Panc1 (cell line): Measurements from ENCODE around the gene ELF4. TPM values are rescaled to one million over a fixed set of nuclear protein-coding genes. Genes with fewer than 3 reads are reported as not detected.

Source experiments
- ATAC-seq: fragments of 200-7000 bp; cut with Tn5 transposase; 2 replicates; pipeline ENCODE4 v1.9.1; 2020; ENCODE audit warnings: mild to moderate bottlenecking, moderate library complexity
- BruUV-seq: library from RNA; stranded (reverse); fragments of 400-500 nt; replicated peaks from 2 replicates; lab custom pipeline; 2021; lab: Mats Ljungman, UMichigan
- CTCF ChIA-PET: fragments of 300-600 bp; sonication (Branson Sonifier 250); formaldehyde crosslinking; loops from one replicate; lab custom pipeline; 2022; ENCODE audit warnings: antibody characterized with exemption; lab: Charles Lee
- POLR2A ChIA-PET: fragments of 300-600 bp; sonication (Branson Sonifier 250); formaldehyde crosslinking; loops from one replicate; lab custom pipeline; 2022; ENCODE audit warnings: antibody characterized with exemption; lab: Charles Lee
- DNase-seq: peaks from one replicate; pipeline ENCODE4 v3.0.0-alpha.2; 2010; ENCODE audit warnings: low read depth, low spot score
- H3K27ac ChIP-seq: 2 replicates; pipeline ENCODE4 v1.5.1; 2011; ENCODE audit warnings: mild to moderate bottlenecking, low read length, inconsistent platforms
- H3K27me3 ChIP-seq: fragments of 200-500 bp; sonication (Bioruptor generic); 2 replicates; pipeline ENCODE4 v1.6.0; 2014; ENCODE audit warnings: low read length, inconsistent platforms; ENCODE audit not compliant: control insufficient read depth, insufficient read depth
- H3K36me3 ChIP-seq: fragments of 200-500 bp; sonication (Bioruptor generic); 2 replicates; pipeline ENCODE4 v1.5.1; 2014; ENCODE audit warnings: inconsistent platforms, mild to moderate bottlenecking, low read length, moderate library complexity; ENCODE audit not compliant: control insufficient read depth, insufficient read depth
- H3K4me1 ChIP-seq: 2 replicates; pipeline ENCODE4 v1.5.1; 2011; ENCODE audit warnings: inconsistent platforms, mild to moderate bottlenecking, low read length, moderate library complexity; ENCODE audit not compliant: control insufficient read depth, insufficient read depth
- H3K4me3 ChIP-seq, 2 experiments: 2 replicates each; pipeline ENCODE4 v1.5.1; 2011 to 2012; ENCODE audit warnings: low read depth in 2 of 2, low read length in 2 of 2, mild to moderate bottlenecking in 2 of 2, inconsistent platforms in 1 of 2, moderate library complexity in 1 of 2
- H3K9me3 ChIP-seq: fragments of 200-500 bp; sonication (Bioruptor generic); 2 replicates; pipeline ENCODE4 v1.5.1; 2014; ENCODE audit warnings: low read depth, mild to moderate bottlenecking, inconsistent platforms, low read length, moderate library complexity; ENCODE audit not compliant: control insufficient read depth, insufficient read depth
- POLR2AphosphoS5 ChIP-seq: IDR thresholded peaks from 2 replicates; pipeline ENCODE4 v1.6.1; 2012; ENCODE audit warnings: mild to moderate bottlenecking, low read depth, low read length, moderate library complexity
- SIN3A ChIP-seq: IDR thresholded peaks from 2 replicates; pipeline ENCODE4 v1.6.1; 2012; ENCODE audit warnings: low read depth, mild to moderate bottlenecking, low read length, moderate library complexity, borderline replicate concordance; ENCODE audit not compliant: insufficient read depth
- TCF7L2 ChIP-seq: IDR thresholded peaks from 2 replicates; pipeline ENCODE4 v1.6.1; 2011; ENCODE audit warnings: mild to moderate bottlenecking, low read depth, low read length, inconsistent platforms
- in situ Hi-C: cut with HindIII; loops from 2 replicates; pipeline ENCODE4 v1.10.0; 2016; ENCODE audit warnings: low sequenced_read_pairs, low pct_unique_long_range_greater_than_20kb
- intact Hi-C: fragments of 100-400 bp; cut with micrococcal nuclease; formaldehyde crosslinking; loops from one replicate; pipeline ENCODE4 v1.10.0; 2022; ENCODE audit not compliant: unreplicated experiment
- total RNA-seq: library from RNA; stranded (reverse); gene quantifications from one replicate; pipeline ENCODE4 v1.2.1, GENCODE V29; 2021; ENCODE audit not compliant: unreplicated experiment
- TF ChIP-seq, protein P1 (sequence below): fragments of 450-650 bp; IDR thresholded peaks from 2 replicates; pipeline ENCODE4 v1.5.1; 2017; ENCODE audit warnings: mild to moderate bottlenecking
- TF ChIP-seq, protein P2 (sequence below), 2 experiments: IDR thresholded peaks; 2 replicates each; pipeline ENCODE4 v1.6.1; 2011 to 2012; ENCODE audit warnings: low read depth in 2 of 2, control low read depth in 1 of 2, low read length in 1 of 2, mild to moderate bottlenecking in 1 of 2, moderate library complexity in 1 of 2; ENCODE audit not compliant: insufficient read depth in 1 of 2

The ELF4 gene
- total RNA-seq, 1 experiment from 2014 or later, result 48.0 TPM

DNA sequence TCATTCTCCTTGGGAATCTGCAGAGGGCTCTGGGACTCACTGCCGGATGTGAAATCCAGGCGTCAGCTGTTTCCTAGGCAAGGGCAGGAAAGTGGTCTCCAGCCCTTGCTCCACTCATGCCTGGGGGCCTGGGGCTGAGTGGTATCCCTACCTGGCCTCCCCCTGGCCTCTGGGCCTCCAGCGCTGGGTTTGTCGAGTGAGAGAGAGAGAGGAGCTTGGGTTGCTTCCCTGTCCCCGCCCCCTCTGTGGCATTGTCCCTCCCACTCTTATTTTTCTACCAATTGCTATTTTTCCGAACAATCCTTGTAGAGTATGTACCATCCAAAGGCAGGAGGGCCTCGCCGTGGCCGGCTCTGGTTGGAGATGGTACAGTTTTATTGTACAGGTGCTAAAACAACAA lies 53.1 kb downstream of the ELF4 start:
- DNase-seq (no peak), ATAC-seq (no peak)
- H3K36me3 ChIP-seq, result peaks cover 11% of the 10 kb centered on the region
- H3K4me3 ChIP-seq, result no peak overlapping the region
- no peak overlapping the region for H3K27ac ChIP-seq
- TF ChIP-seq SIN3A, result no peak
- TF ChIP-seq POLR2AphosphoS5, result no peak
- TF ChIP-seq TCF7L2, result no peak
- TF ChIP-seq, protein P1, sequence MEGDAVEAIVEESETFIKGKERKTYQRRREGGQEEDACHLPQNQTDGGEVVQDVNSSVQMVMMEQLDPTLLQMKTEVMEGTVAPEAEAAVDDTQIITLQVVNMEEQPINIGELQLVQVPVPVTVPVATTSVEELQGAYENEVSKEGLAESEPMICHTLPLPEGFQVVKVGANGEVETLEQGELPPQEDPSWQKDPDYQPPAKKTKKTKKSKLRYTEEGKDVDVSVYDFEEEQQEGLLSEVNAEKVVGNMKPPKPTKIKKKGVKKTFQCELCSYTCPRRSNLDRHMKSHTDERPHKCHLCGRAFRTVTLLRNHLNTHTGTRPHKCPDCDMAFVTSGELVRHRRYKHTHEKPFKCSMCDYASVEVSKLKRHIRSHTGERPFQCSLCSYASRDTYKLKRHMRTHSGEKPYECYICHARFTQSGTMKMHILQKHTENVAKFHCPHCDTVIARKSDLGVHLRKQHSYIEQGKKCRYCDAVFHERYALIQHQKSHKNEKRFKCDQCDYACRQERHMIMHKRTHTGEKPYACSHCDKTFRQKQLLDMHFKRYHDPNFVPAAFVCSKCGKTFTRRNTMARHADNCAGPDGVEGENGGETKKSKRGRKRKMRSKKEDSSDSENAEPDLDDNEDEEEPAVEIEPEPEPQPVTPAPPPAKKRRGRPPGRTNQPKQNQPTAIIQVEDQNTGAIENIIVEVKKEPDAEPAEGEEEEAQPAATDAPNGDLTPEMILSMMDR, result no peak
- TF ChIP-seq, protein P2, sequence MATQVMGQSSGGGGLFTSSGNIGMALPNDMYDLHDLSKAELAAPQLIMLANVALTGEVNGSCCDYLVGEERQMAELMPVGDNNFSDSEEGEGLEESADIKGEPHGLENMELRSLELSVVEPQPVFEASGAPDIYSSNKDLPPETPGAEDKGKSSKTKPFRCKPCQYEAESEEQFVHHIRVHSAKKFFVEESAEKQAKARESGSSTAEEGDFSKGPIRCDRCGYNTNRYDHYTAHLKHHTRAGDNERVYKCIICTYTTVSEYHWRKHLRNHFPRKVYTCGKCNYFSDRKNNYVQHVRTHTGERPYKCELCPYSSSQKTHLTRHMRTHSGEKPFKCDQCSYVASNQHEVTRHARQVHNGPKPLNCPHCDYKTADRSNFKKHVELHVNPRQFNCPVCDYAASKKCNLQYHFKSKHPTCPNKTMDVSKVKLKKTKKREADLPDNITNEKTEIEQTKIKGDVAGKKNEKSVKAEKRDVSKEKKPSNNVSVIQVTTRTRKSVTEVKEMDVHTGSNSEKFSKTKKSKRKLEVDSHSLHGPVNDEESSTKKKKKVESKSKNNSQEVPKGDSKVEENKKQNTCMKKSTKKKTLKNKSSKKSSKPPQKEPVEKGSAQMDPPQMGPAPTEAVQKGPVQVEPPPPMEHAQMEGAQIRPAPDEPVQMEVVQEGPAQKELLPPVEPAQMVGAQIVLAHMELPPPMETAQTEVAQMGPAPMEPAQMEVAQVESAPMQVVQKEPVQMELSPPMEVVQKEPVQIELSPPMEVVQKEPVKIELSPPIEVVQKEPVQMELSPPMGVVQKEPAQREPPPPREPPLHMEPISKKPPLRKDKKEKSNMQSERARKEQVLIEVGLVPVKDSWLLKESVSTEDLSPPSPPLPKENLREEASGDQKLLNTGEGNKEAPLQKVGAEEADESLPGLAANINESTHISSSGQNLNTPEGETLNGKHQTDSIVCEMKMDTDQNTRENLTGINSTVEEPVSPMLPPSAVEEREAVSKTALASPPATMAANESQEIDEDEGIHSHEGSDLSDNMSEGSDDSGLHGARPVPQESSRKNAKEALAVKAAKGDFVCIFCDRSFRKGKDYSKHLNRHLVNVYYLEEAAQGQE (IDR thresholded peaks at IDR 0.05; ENCODE audit: insufficient read depth in 1 of 2, low read depth in 2 of 2, low read length in 1 of 2), result no peak
- ChIA-PET CTCF (no interaction called here), POLR2A (no interaction called here)
- peaks cover 4% of the 10 kb centered on the region; the same call in 1 of the 2 replicates for H3K4me1 ChIP-seq
- no peaks in the 10 kb centered on the region for H3K9me3 ChIP-seq
- in situ Hi-C loops (no loop called here), intact Hi-C loops (no loop called here)
- no peaks in the 10 kb centered on the region for H3K27me3 ChIP-seq
- no TSS peak for BruUV-seq

DNA sequence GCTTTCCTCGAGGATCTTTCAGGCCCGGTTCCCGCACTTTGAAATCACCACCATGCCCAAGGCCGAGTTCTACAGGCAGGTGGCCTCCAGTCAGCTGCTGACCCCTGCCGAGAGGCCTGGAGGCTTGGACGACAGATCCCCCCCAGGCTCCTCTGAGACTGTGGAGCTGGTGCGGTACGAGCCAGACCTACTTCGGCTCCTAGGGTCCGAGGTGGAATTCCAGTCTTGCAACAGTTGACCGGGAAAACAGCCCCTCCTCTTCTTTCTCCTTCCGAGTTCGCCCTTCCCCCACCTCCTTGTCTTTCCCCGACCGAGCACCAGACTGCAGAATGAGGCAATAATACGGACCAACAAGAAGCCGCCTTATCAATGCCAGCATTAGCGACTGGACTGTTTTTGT lies 54.4 kb downstream of the ELF4 start:
- ChIA-PET CTCF (interaction anchor here (0.5 kb wide), 1 partner anchor 142 kb away, joined by 4 read pairs; no protein-coding TSS in a partner anchor), POLR2A (no interaction called here)
- in situ Hi-C loops, result no loop called here
- H3K27ac ChIP-seq, result no peak overlapping the region
- TF ChIP-seq, protein P2 (IDR thresholded peaks at IDR 0.05; ENCODE audit: insufficient read depth in 1 of 2, low read depth in 2 of 2, low read length in 1 of 2), result no peak
- TF ChIP-seq SIN3A (no peak), TCF7L2 (no peak), POLR2AphosphoS5 (no peak)
- TF ChIP-seq, protein P1, result no peak
- intact Hi-C loops, result no loop called here
- no peaks in the 10 kb centered on the region for H3K9me3 ChIP-seq
- DNase-seq (no peak), ATAC-seq (no peak)
- no TSS peak for BruUV-seq
- H3K4me3 ChIP-seq, result no peak overlapping the region
- peaks cover 4% of the 10 kb centered on the region; the same call in 1 of the 2 replicates for H3K4me1 ChIP-seq
- H3K36me3 ChIP-seq, result peaks cover 19% of the 10 kb centered on the region
- no peaks in the 10 kb centered on the region for H3K27me3 ChIP-seq
